WTC11 (cell line): ENCODE results near the gene BRPF1.

ENCODE experiments used
- ATF3 ChIP-seq: sonication (generic); formaldehyde crosslinking; conservative IDR thresholded peaks from 2 replicates; pipeline ENCODE4 v1.8.1; 2022; ENCODE audit warnings: mild to moderate bottlenecking, missing genetic modification reagents
- CREM ChIP-seq: sonication (generic); formaldehyde crosslinking; IDR thresholded peaks from 2 replicates; pipeline ENCODE4 v1.8.1; 2022; ENCODE audit warnings: mild to moderate bottlenecking, missing genetic modification reagents, moderate library complexity
- ETV6 ChIP-seq: sonication (generic); formaldehyde crosslinking; IDR thresholded peaks from 2 replicates; pipeline ENCODE4 v1.8.1; 2022; ENCODE audit warnings: mild to moderate bottlenecking, missing genetic modification reagents
- FOXP1 ChIP-seq: sonication (generic); formaldehyde crosslinking; IDR thresholded peaks from 2 replicates; pipeline ENCODE4 v1.8.0; 2022; ENCODE audit warnings: missing genetic modification reagents, mild to moderate bottlenecking, moderate library complexity, borderline replicate concordance
- MAX ChIP-seq: sonication (generic); formaldehyde crosslinking; IDR thresholded peaks from 2 replicates; pipeline ENCODE4 v1.8.0; 2022; ENCODE audit warnings: mild to moderate bottlenecking, missing genetic modification reagents
- NR2C2 ChIP-seq: sonication (generic); formaldehyde crosslinking; IDR thresholded peaks from 2 replicates; pipeline ENCODE4 v1.8.0; 2022; ENCODE audit warnings: mild to moderate bottlenecking, missing genetic modification reagents
- SMAD4 ChIP-seq: sonication (generic); formaldehyde crosslinking; IDR thresholded peaks from 2 replicates; pipeline ENCODE4 v1.8.0; 2022; ENCODE audit warnings: mild to moderate bottlenecking, missing genetic modification reagents
- SP1 ChIP-seq: sonication (generic); formaldehyde crosslinking; conservative IDR thresholded peaks from 2 replicates; pipeline ENCODE4 v1.8.1; 2022; ENCODE audit warnings: missing genetic modification reagents
- ZNF121 ChIP-seq: sonication (generic); formaldehyde crosslinking; IDR thresholded peaks from 2 replicates; pipeline ENCODE4 v1.8.0; 2023; ENCODE audit warnings: missing genetic modification reagents
- ZNF263 ChIP-seq: sonication (generic); formaldehyde crosslinking; IDR thresholded peaks from 2 replicates; pipeline ENCODE4 v1.8.1; 2022; ENCODE audit warnings: low read depth, mild to moderate bottlenecking, moderate library complexity, missing genetic modification reagents
- ZNF423 ChIP-seq: fragments of 250-450 bp; sonication (Bioruptor Pico); IDR thresholded peaks from 2 replicates; pipeline ENCODE4 v2.1.2; 2022; ENCODE audit warnings: mild to moderate bottlenecking, moderate library complexity
- TF ChIP-seq, protein P1 (sequence below): fragments of 200-600 bp; IDR thresholded peaks from 2 replicates; pipeline ENCODE4 v1.8.0; 2022; ENCODE audit warnings: antibody characterized with exemption
- TF ChIP-seq, protein P2 (sequence below): sonication (generic); formaldehyde crosslinking; IDR thresholded peaks from 2 replicates; pipeline ENCODE4 v1.8.0; 2022; ENCODE audit warnings: mild to moderate bottlenecking, missing genetic modification reagents

DNA sequence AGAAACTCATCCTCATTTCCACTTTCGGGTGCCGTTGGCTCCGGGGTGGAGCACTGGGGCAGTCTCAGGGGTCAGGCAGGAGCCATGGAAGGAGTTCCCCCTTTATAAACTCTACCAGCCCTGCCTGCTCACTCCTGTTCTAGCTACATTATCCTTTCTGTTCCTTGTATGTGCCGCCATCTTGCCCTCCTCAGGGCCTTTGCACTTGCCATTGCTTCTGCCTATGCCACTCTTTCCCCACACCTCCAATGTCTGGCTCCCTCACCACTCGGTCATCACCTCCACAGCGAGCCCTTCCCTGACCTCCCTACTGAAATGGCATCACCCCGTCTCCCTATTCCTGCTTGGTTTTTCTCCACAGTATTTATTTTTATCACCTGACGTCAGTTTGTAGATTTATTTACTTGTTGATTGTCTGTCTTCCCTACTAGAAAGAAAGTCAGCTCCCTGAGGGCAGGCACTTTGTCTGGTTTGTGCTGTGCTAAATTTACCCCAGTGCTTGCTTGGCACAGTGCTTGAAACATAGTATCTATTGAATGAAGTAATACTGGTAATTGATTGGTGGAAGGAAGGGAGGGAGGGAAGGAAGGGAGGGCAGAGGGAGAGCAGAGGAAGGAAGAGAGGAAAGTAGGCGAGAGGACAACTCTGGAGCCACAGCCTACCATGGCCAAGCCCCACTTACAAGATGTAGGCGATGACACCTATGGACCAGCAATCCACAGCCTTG is 29.4 kb downstream of the BRPF1 start:
- TF ChIP-seq, protein P1, sequence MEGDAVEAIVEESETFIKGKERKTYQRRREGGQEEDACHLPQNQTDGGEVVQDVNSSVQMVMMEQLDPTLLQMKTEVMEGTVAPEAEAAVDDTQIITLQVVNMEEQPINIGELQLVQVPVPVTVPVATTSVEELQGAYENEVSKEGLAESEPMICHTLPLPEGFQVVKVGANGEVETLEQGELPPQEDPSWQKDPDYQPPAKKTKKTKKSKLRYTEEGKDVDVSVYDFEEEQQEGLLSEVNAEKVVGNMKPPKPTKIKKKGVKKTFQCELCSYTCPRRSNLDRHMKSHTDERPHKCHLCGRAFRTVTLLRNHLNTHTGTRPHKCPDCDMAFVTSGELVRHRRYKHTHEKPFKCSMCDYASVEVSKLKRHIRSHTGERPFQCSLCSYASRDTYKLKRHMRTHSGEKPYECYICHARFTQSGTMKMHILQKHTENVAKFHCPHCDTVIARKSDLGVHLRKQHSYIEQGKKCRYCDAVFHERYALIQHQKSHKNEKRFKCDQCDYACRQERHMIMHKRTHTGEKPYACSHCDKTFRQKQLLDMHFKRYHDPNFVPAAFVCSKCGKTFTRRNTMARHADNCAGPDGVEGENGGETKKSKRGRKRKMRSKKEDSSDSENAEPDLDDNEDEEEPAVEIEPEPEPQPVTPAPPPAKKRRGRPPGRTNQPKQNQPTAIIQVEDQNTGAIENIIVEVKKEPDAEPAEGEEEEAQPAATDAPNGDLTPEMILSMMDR: no peak
- TF ChIP-seq ATF3 (CRISPR knock-in tag) (no peak), CREM (CRISPR knock-in tag) (no peak), ZNF423 (CRISPR knock-in tag) (no peak), ZNF121 (CRISPR knock-in tag) (no peak), ETV6 (no peak), NR2C2 (CRISPR knock-in tag) (no peak), SMAD4 (CRISPR knock-in tag) (no peak), FOXP1 (CRISPR knock-in tag) (no peak), SP1 (CRISPR knock-in tag) (no peak), MAX (CRISPR knock-in tag) (no peak), ZNF263 (CRISPR knock-in tag) (no peak)
- TF ChIP-seq, protein P2, sequence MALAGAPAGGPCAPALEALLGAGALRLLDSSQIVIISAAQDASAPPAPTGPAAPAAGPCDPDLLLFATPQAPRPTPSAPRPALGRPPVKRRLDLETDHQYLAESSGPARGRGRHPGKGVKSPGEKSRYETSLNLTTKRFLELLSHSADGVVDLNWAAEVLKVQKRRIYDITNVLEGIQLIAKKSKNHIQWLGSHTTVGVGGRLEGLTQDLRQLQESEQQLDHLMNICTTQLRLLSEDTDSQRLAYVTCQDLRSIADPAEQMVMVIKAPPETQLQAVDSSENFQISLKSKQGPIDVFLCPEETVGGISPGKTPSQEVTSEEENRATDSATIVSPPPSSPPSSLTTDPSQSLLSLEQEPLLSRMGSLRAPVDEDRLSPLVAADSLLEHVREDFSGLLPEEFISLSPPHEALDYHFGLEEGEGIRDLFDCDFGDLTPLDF (CRISPR knock-in tag): no peak
